GM10266 (cell line): ENCODE results near the gene AEBP1.

Experiments
- DNase-seq: peaks from one replicate; pipeline ENCODE4 v3.0.0; 2012; ENCODE audit errors: extremely low spot score
- TF ChIP-seq, protein P1 (sequence below): IDR thresholded peaks from 2 replicates; pipeline ENCODE4 v1.5.1; 2012; ENCODE audit warnings: mild to moderate bottlenecking, low read depth; ENCODE audit not compliant: control insufficient read depth, insufficient read depth; ENCODE audit errors: missing control alignments

Gene AEBP1

DNA sequence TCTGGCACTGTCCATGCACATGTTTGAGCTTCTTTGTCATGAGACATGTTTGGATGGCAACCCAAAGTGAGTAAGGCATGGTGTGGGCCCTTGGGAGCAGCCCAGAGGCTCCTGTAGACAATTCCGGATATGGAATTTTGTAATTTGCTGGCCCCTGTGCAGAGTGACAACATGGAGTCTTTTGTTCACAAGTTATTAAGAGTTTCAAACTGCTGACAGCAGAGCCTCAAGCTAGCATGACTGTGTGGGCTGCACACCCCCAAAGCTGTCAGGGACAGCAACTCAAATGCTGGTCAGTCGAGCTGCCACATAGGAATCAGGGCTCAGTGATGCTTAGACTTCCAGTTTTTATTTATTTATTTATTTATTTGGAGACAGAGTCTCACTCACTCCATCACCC is 44.0 kb downstream of the AEBP1 start:
- no peak for DNase-seq
- TF ChIP-seq, protein P1, sequence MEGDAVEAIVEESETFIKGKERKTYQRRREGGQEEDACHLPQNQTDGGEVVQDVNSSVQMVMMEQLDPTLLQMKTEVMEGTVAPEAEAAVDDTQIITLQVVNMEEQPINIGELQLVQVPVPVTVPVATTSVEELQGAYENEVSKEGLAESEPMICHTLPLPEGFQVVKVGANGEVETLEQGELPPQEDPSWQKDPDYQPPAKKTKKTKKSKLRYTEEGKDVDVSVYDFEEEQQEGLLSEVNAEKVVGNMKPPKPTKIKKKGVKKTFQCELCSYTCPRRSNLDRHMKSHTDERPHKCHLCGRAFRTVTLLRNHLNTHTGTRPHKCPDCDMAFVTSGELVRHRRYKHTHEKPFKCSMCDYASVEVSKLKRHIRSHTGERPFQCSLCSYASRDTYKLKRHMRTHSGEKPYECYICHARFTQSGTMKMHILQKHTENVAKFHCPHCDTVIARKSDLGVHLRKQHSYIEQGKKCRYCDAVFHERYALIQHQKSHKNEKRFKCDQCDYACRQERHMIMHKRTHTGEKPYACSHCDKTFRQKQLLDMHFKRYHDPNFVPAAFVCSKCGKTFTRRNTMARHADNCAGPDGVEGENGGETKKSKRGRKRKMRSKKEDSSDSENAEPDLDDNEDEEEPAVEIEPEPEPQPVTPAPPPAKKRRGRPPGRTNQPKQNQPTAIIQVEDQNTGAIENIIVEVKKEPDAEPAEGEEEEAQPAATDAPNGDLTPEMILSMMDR: no peak

- TF ChIP-seq, protein P1: no peak
- DNase-seq: no peak
Observed at GRCh38 chr7:44148961-44149536, 44.9 kb downstream of the AEBP1 start.

- TF ChIP-seq, protein P1: no peak
- DNase-seq: no peak
Observed at GRCh38 chr7:44149571-44150465, 45.7 kb downstream of the AEBP1 start.

DNA sequence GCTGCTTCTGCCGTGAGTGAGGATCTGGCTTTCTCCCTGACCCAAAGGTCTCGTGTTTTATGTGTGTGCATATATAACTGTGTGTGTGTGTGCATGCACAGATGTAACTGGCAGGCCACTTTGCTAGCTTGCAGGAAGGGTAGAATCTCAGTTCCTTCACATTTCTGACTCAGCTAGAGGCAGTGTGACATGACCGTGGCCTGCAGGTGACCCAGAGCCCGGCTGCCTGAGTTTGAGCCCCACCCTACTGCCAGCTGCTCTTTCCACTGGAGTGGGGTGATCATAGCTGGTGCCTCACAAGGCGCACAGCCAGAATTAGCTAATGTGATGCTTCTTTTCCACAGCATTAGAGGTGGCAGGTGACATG is 46.3 kb downstream of the AEBP1 start:
- DNase-seq: no peak
- TF ChIP-seq, protein P1: no peak

- DNase-seq: no peak
Observed at GRCh38 chr7:44150966-44151941, 47.1 kb downstream of the AEBP1 start.

GRCh38 chr7:44151956-44152355 is 47.8 kb downstream of the AEBP1 start:
- TF ChIP-seq, protein P1: no peak
- no peak for DNase-seq

More at GRCh38 chr7:44150966-44151941, 47.1 kb downstream of the AEBP1 start:
- TF ChIP-seq, protein P1: no peak
